ENCODE results near the gene KIAA1755.

GRCh38 chr20:38198238-38198861 lies 62.2 kb downstream of the KIAA1755 start:
- no peak for TF ChIP-seq POLR2A (IDR thresholded peaks at IDR 0.05)
- TF ChIP-seq CTCF (IDR thresholded peaks at IDR 0.05 in 4 of 5, conservative IDR thresholded peaks at IDR 0.05 in 1 of 5) = no peak

Data from gastrocnemius medialis (tissue), 4 donors.